ENCODE measurements around the gene CCNY.
"Not testable (repeated sequence)": the region's sequence is repeated elsewhere in the genome, so short reads cannot be mapped to it uniquely, and the experiment has no call there.

CCNY gene

GRCh38 chr10:35334297-35334696, 2.0 kb upstream of the CCNY start:
- no peak for DNase-seq

GRCh38 chr10:35335133-35336083, 901 bp upstream of the CCNY start:
- DNase-seq, result peak in 1 of 2 experiments; percentile 16

- DNase-seq, result no peak
Measured at GRCh38 chr10:35336921-35337823, 863 bp downstream of the CCNY start.

GRCh38 chr10:35339942-35340341, 3.6 kb downstream of the CCNY start:
- DNase-seq, result no peak

- DNase-seq, result no peak
Measured at GRCh38 chr10:35340975-35341374, 4.7 kb downstream of the CCNY start.

- no peak for DNase-seq
Measured at GRCh38 chr10:35341521-35341920, 5.2 kb downstream of the CCNY start.

- DNase-seq, result no peak
Measured at GRCh38 chr10:35342183-35342753, 6.0 kb downstream of the CCNY start.

- DNase-seq, result no peak
Measured at GRCh38 chr10:35343739-35344138, 7.4 kb downstream of the CCNY start.

- no peak for DNase-seq
Measured at GRCh38 chr10:35345383-35345742, 9.1 kb downstream of the CCNY start.

- DNase-seq, result no peak
Measured at GRCh38 chr10:35346248-35346647, 9.9 kb downstream of the CCNY start.

- no peak for DNase-seq
Measured at GRCh38 chr10:35347121-35347562, 10.8 kb downstream of the CCNY start.

- DNase-seq, result no peak
Measured at GRCh38 chr10:35347899-35348608, 11.7 kb downstream of the CCNY start.

- no peak for DNase-seq
Measured at GRCh38 chr10:35348609-35349388, 12.5 kb downstream of the CCNY start.

GRCh38 chr10:35349389-35349915, 13.1 kb downstream of the CCNY start:
- DNase-seq, result no peak

- no peak for DNase-seq
Measured at GRCh38 chr10:35351021-35351420, 14.7 kb downstream of the CCNY start.

- no peak for DNase-seq
Measured at GRCh38 chr10:35352097-35352496, 15.8 kb downstream of the CCNY start.

- no peak for DNase-seq
Measured at GRCh38 chr10:35352512-35352911, 16.2 kb downstream of the CCNY start.

GRCh38 chr10:35353395-35353794, 17.1 kb downstream of the CCNY start:
- no peak for DNase-seq

- DNase-seq, result no peak
Measured at GRCh38 chr10:35353805-35354204, 17.5 kb downstream of the CCNY start.

- not testable (repeated sequence) for DNase-seq
Measured at GRCh38 chr10:35354257-35354656, 17.9 kb downstream of the CCNY start.

- DNase-seq, result no peak
Measured at GRCh38 chr10:35355971-35356724, 19.8 kb downstream of the CCNY start.

Measured in SW 1271 (cell line).